ENCODE data around the gene ALDH1L1.

DNA sequence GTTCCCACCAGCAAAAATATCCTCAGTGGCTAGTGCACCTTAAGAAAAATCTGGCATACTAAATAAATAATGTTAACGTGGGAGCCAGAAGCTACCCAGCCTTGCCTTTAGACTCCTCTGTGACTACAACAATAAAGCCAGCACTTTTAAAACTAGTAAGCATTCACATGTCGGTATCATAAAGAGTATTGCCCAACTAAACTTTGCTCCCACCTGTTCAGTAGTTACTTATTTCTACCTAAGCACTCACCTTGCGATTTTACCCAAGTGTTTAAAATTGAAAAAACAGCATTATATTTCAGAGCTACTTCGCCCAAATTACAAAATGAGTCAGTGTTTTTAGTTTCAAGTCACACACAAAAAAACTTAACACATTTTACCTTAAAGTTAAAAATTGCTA, 12.8 kb downstream of the ALDH1L1 start:
- TF ChIP-seq YY1 (IDR thresholded peaks at IDR 0.05; ENCODE audit: insufficient read depth, insufficient read length) = no peak
- no peak for TF ChIP-seq SUZ12 (IDR thresholded peaks at IDR 0.05; ENCODE audit: extremely low read depth, insufficient read depth, insufficient read length)
